BLaER1 treated with 17β-estradiol and CSF1 and Interleukin-3, amounts not matched to agents 10 nM and 100 nM (cell line): ENCODE data around the gene CRIM1.

Experiments
- H3K27ac ChIP-seq, 11 experiments: shearing (Covaris generic); formaldehyde crosslinking; 2 replicates each; pipeline ENCODE4 v1.8.1; 2022
- H3K27me3 ChIP-seq, 11 experiments: shearing (Covaris generic); formaldehyde crosslinking; 2 replicates each; pipeline ENCODE4 v1.8.1; 2022
- H3K36me3 ChIP-seq, 11 experiments: shearing (Covaris generic); formaldehyde crosslinking; 2 replicates each; pipeline ENCODE4 v1.8.1; 2022
- H3K4me1 ChIP-seq, 10 experiments: shearing (Covaris generic); formaldehyde crosslinking; 2 replicates each; pipeline ENCODE4 v1.8.1; 2022
- H3K4me2 ChIP-seq, 11 experiments: shearing (Covaris generic); formaldehyde crosslinking; 2 replicates each; pipeline ENCODE4 v1.8.1; 2022
- H3K4me3 ChIP-seq, 10 experiments: shearing (Covaris generic); formaldehyde crosslinking; 2 replicates each; pipeline ENCODE4 v1.8.1; 2022
- H3K9ac ChIP-seq, 11 experiments: shearing (Covaris generic); formaldehyde crosslinking; 2 replicates each; pipeline ENCODE4 v1.8.1; 2022
- H3K9me3 ChIP-seq, 11 experiments: shearing (Covaris generic); formaldehyde crosslinking; replicated peaks in 1 of 11; 2 replicates each; pipeline ENCODE4 v1.8.1; 2022
- H4K20me1 ChIP-seq, 11 experiments: shearing (Covaris generic); formaldehyde crosslinking; 2 replicates each; pipeline ENCODE4 v1.8.1; 2022
- Cebpa-rat ChIP-seq, 11 experiments: shearing (Covaris generic); IDR thresholded peaks; 2 replicates each; pipeline ENCODE4 v1.8.1; 2022

Gene CRIM1

DNA sequence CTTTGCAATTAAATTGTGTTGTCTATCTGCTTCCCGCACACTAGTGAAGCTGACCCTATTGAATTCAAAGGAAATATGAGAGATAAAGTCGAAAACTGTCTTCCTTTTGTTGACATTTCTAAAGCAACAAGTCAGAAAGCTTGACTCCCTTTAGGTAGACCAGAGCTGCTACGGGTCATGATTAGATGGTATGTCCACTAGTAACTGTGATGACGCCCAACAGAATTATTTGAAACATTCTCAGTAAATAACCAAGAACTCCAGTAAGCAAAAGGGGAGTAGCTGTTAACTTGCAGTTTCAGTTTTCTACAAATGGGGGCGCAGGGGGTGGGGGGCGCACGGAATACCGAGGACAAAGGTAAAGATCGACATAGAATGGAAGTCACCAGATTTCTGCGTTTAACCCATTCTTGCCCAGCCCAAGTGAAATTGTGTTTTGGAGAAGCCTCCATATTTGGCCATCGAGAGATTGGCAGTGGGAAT lies 56.4 kb downstream of the CRIM1 start:
- H3K27me3 ChIP-seq, result no peaks in the 10 kb centered on the region
- no peak overlapping the region for H3K27ac ChIP-seq
- H3K36me3 ChIP-seq, result peaks cover 0 to 5% (median 0%) of the 10 kb centered on the region in 11 experiments; a peak in 3 of 22 replicates
- TF ChIP-seq Cebpa-rat (IDR thresholded peaks at IDR 0.05), result no peak
- H3K4me2 ChIP-seq, result no peak overlapping the region
- no peak overlapping the region for H3K4me3 ChIP-seq
- H3K9me3 ChIP-seq, result no peaks in the 10 kb centered on the region
- peaks cover 7 to 20% (median 17%) of the 10 kb centered on the region in 10 experiments; a peak in 17 of 20 replicates for H3K4me1 ChIP-seq
- no peak overlapping the region for H3K9ac ChIP-seq
- peaks cover 0 to 14% (median 0%) of the 10 kb centered on the region in 11 experiments; a peak in 2 of 22 replicates for H4K20me1 ChIP-seq

GRCh38 chr2:36413218-36413617 lies 57.6 kb downstream of the CRIM1 start:
- H3K4me1 ChIP-seq, result peaks cover 7 to 20% (median 17%) of the 10 kb centered on the region in 10 experiments; a peak in 17 of 20 replicates
- H3K27me3 ChIP-seq, result no peaks in the 10 kb centered on the region
- peaks cover 0 to 4% (median 0%) of the 10 kb centered on the region in 11 experiments; a peak in 3 of 22 replicates for H3K36me3 ChIP-seq
- no peaks in the 10 kb centered on the region for H3K9me3 ChIP-seq
- H4K20me1 ChIP-seq, result peaks cover 0 to 14% (median 0%) of the 10 kb centered on the region in 11 experiments; a peak in 3 of 22 replicates
- no peak overlapping the region for H3K4me2 ChIP-seq
- H3K27ac ChIP-seq, result no peak overlapping the region
- H3K9ac ChIP-seq, result no peak overlapping the region
- no peak overlapping the region for H3K4me3 ChIP-seq
- TF ChIP-seq Cebpa-rat (IDR thresholded peaks at IDR 0.05), result no peak

GRCh38 chr2:36414307-36414706 lies 58.7 kb downstream of the CRIM1 start:
- H3K27ac ChIP-seq, result no peak overlapping the region
- H3K4me1 ChIP-seq, result peaks cover 7 to 20% (median 17%) of the 10 kb centered on the region in 10 experiments; a peak in 17 of 20 replicates
- peaks cover 0 to 20% (median 0%) of the 10 kb centered on the region in 11 experiments; a peak in 4 of 22 replicates for H4K20me1 ChIP-seq

GRCh38 chr2:36415381-36416022 lies 59.9 kb downstream of the CRIM1 start:
- H3K36me3 ChIP-seq, result peaks cover 0 to 4% (median 0%) of the 10 kb centered on the region in 11 experiments; a peak in 2 of 22 replicates
- no peaks in the 10 kb centered on the region for H3K9me3 ChIP-seq
- no peak overlapping the region for H3K4me3 ChIP-seq
- H4K20me1 ChIP-seq, result peaks cover 0 to 16% (median 0%) of the 10 kb centered on the region in 11 experiments; a peak in 4 of 22 replicates
- H3K27me3 ChIP-seq, result no peaks in the 10 kb centered on the region
- H3K4me1 ChIP-seq, result peaks cover 3 to 12% (median 9%) of the 10 kb centered on the region in 10 experiments; a peak in 12 of 20 replicates
- H3K27ac ChIP-seq, result no peak overlapping the region
- H3K9ac ChIP-seq, result no peak overlapping the region
- TF ChIP-seq Cebpa-rat (IDR thresholded peaks at IDR 0.05), result no peak
- no peak overlapping the region for H3K4me2 ChIP-seq

More at GRCh38 chr2:36414307-36414706, 58.7 kb downstream of the CRIM1 start:
- peak overlapping the region in 2 of 11 experiments; percentile 4 to 40; a peak in 3 of 22 replicates for H3K4me2 ChIP-seq
- no peak overlapping the region for H3K9ac ChIP-seq
- TF ChIP-seq Cebpa-rat (IDR thresholded peaks at IDR 0.05), result no peak
- no peak overlapping the region for H3K4me3 ChIP-seq
- no peaks in the 10 kb centered on the region for H3K9me3 ChIP-seq
- peaks cover 0 to 4% (median 0%) of the 10 kb centered on the region in 11 experiments; a peak in 1 of 22 replicates for H3K36me3 ChIP-seq
- no peaks in the 10 kb centered on the region for H3K27me3 ChIP-seq

GRCh38 chr2:36416370-36417165 lies 61.0 kb downstream of the CRIM1 start:
- H3K27ac ChIP-seq, result no peak overlapping the region
- no peaks in the 10 kb centered on the region for H3K9me3 ChIP-seq
- H3K36me3 ChIP-seq, result peaks cover 0 to 4% (median 0%) of the 10 kb centered on the region in 11 experiments; a peak in 2 of 22 replicates
- peaks cover 0 to 9% (median 6%) of the 10 kb centered on the region in 10 experiments; a peak in 4 of 20 replicates for H3K4me1 ChIP-seq
- no peak overlapping the region for H3K4me2 ChIP-seq
- H3K9ac ChIP-seq, result no peak overlapping the region
- H4K20me1 ChIP-seq, result peaks cover 0 to 18% (median 0%) of the 10 kb centered on the region in 11 experiments; a peak in 4 of 22 replicates
- TF ChIP-seq Cebpa-rat (IDR thresholded peaks at IDR 0.05), result no peak
- no peak overlapping the region for H3K4me3 ChIP-seq
- H3K27me3 ChIP-seq, result no peaks in the 10 kb centered on the region

GRCh38 chr2:36420569-36421181 lies 65.1 kb downstream of the CRIM1 start:
- no peaks in the 10 kb centered on the region for H3K9me3 ChIP-seq
- peaks cover 0 to 11% (median 4%) of the 10 kb centered on the region in 11 experiments; a peak in 7 of 22 replicates for H3K36me3 ChIP-seq
- H4K20me1 ChIP-seq, result peaks cover 0 to 28% (median 0%) of the 10 kb centered on the region in 11 experiments; a peak in 4 of 22 replicates
- H3K9ac ChIP-seq, result no peak overlapping the region
- no peaks in the 10 kb centered on the region for H3K27me3 ChIP-seq
- no peak overlapping the region for H3K27ac ChIP-seq
- H3K4me3 ChIP-seq, result no peak overlapping the region
- H3K4me1 ChIP-seq, result no peaks in the 10 kb centered on the region
- TF ChIP-seq Cebpa-rat (IDR thresholded peaks at IDR 0.05), result no peak
- H3K4me2 ChIP-seq, result no peak overlapping the region

GRCh38 chr2:36421379-36421778 lies 65.8 kb downstream of the CRIM1 start:
- H3K4me3 ChIP-seq, result no peak overlapping the region
- no peak overlapping the region for H3K27ac ChIP-seq
- TF ChIP-seq Cebpa-rat (IDR thresholded peaks at IDR 0.05), result no peak
- H3K4me2 ChIP-seq, result no peak overlapping the region
- H3K27me3 ChIP-seq, result no peaks in the 10 kb centered on the region
- no peak overlapping the region for H3K9ac ChIP-seq
- H3K4me1 ChIP-seq, result no peaks in the 10 kb centered on the region
- H3K9me3 ChIP-seq, result no peaks in the 10 kb centered on the region
- peaks cover 0 to 28% (median 0%) of the 10 kb centered on the region in 11 experiments; a peak in 4 of 22 replicates for H4K20me1 ChIP-seq
- peaks cover 0 to 11% (median 4%) of the 10 kb centered on the region in 11 experiments; a peak in 7 of 22 replicates for H3K36me3 ChIP-seq

DNA sequence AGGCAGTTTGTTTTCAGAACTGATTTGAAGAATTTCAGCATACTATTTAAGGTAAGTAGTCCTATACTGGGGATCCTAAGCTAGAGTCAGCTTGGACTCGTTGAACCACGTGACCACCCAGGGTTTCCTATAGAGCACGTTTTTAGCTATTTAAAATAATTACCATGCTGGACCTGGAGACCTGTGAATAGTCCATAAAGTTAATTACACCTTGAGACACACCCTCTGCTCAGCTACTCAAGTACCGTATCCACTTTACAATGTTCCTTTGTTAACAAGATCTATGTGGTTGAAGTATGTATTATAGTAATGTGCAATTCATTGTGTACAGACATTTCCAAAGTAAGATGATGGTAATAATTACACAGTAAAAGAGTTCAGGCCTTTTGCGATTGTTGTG lies 67.6 kb downstream of the CRIM1 start:
- Histone ChIP-seq H3K27ac (no peak overlapping the region), H4K20me1 (peaks cover 0 to 26% (median 0%) of the 10 kb centered on the region in 11 experiments; a peak in 5 of 22 replicates), H3K36me3 (peaks cover 0 to 11% (median 4%) of the 10 kb centered on the region in 11 experiments; a peak in 7 of 22 replicates), H3K4me3 (no peak overlapping the region), H3K27me3 (no peaks in the 10 kb centered on the region), H3K4me1 (no peaks in the 10 kb centered on the region), H3K4me2 (no peak overlapping the region), H3K9me3 (no peaks in the 10 kb centered on the region), H3K9ac (no peak overlapping the region)
- TF ChIP-seq Cebpa-rat (IDR thresholded peaks at IDR 0.05), result no peak
